Natural killer cell treated with Interleukin-12 subunit alpha and Interleukin-12 subunit beta and Interleukin-15 and Interleukin-18, amount 100 ng/mL, for 72 hours (primary cell): ENCODE results near the gene HEXB. TPM values are rescaled to one million over a fixed set of nuclear protein-coding genes. Genes with fewer than 3 reads are reported as not detected.
A peak's percentile ranks its signal among the peaks of the same experiment; 100 is the strongest.

Source experiments
- ATAC-seq, 2 donors: fragments of 150-1000 bp; cut with Tn5 transposase in 1 of 2; sonication (Bioruptor Pico), chemical (Tn5 transposase) in 1 of 2; 2 replicates each; pipeline ENCODE4 v1.10.0; 2021
- DNase-seq: peaks from one replicate; pipeline ENCODE4 v3.0.0; 2022; ENCODE audit warnings: low spot score
- H3K27ac Mint-ChIP-seq, 2 donors: 1 replicate in 1 of 2; 2 replicates in 1 of 2; pipeline ENCODE4 v1.8.0; 2022; ENCODE audit warnings: mixed read lengths in 2 of 2, mild to moderate bottlenecking in 1 of 2, moderate library complexity in 1 of 2
- H3K27me3 Mint-ChIP-seq, 2 donors: 1 replicate in 1 of 2; 2 replicates in 1 of 2; pipeline ENCODE4 v1.8.0; 2022; ENCODE audit warnings: mixed read lengths in 2 of 2
- H3K36me3 Mint-ChIP-seq: one replicate; pipeline ENCODE4 v1.8.0; 2022; ENCODE audit warnings: mixed read lengths
- H3K4me1 Mint-ChIP-seq, 2 donors: 1 replicate in 1 of 2; 2 replicates in 1 of 2; pipeline ENCODE4 v1.8.0; 2022; ENCODE audit warnings: low read depth in 2 of 2, mixed read lengths in 2 of 2, mild to moderate bottlenecking in 1 of 2
- H3K4me3 Mint-ChIP-seq: one replicate; pipeline ENCODE4 v1.8.0; 2022; ENCODE audit warnings: mixed read lengths
- H3K9me3 Mint-ChIP-seq: 2 replicates; pipeline ENCODE4 v1.8.0; 2022; ENCODE audit warnings: mixed read lengths
- total RNA-seq, 2 donors: library from RNA; stranded (reverse); gene quantifications; one replicate each; pipeline ENCODE4 v1.2.3, GENCODE V29; 2022

Gene HEXB
- total RNA-seq, 2 donors from 2014 or later: 49.7 to 52.8 TPM

- Mint-ChIP-seq H3K27ac (no peak overlapping the region), H3K4me3 (no peak overlapping the region), H3K9me3 (no peaks in the 10 kb centered on the region), H3K27me3 (no peaks in the 10 kb centered on the region), H3K36me3 (no peaks in the 10 kb centered on the region), H3K4me1 (peaks cover 0 to 8% of the 10 kb centered on the region in 2 donors)
- peak; percentile 72 to 80 for ATAC-seq
- no peak for DNase-seq
These were observed 36.2 kb upstream of the HEXB start for GRCh38 chr5:74648835-74649293.

- H3K27ac Mint-ChIP-seq: no peak overlapping the region
- no peaks in the 10 kb centered on the region for H3K27me3 Mint-ChIP-seq
- peaks cover 0 to 9% of the 10 kb centered on the region in 2 donors for H3K4me1 Mint-ChIP-seq
- no peak overlapping the region for H3K4me3 Mint-ChIP-seq
- no peak for ATAC-seq
- no peak for DNase-seq
- H3K36me3 Mint-ChIP-seq: no peaks in the 10 kb centered on the region
- H3K9me3 Mint-ChIP-seq: no peaks in the 10 kb centered on the region
These were observed 35.5 kb upstream of the HEXB start for GRCh38 chr5:74649421-74649973.

- H3K27me3 Mint-ChIP-seq: peaks cover 0 to under 1% of the 10 kb centered on the region in 2 donors
These were observed 33.3 kb upstream of the HEXB start for GRCh38 chr5:74651710-74652109.

GRCh38 chr5:74652576-74652975 lies 32.5 kb upstream of the HEXB start:
- ATAC-seq: no peak
- H3K36me3 Mint-ChIP-seq: no peaks in the 10 kb centered on the region
- no peak overlapping the region for H3K4me3 Mint-ChIP-seq
- no peak for DNase-seq
- no peaks in the 10 kb centered on the region for H3K9me3 Mint-ChIP-seq
- H3K27me3 Mint-ChIP-seq: peaks cover 6 to 7% of the 10 kb centered on the region in 2 donors
- H3K27ac Mint-ChIP-seq: no peak overlapping the region
- H3K4me1 Mint-ChIP-seq: peaks cover 0 to 13% of the 10 kb centered on the region in 2 donors

More at GRCh38 chr5:74651710-74652109, 33.3 kb upstream of the HEXB start:
- DNase-seq (no peak), ATAC-seq (no peak)
- Mint-ChIP-seq H3K4me1 (peaks cover 0 to 13% of the 10 kb centered on the region in 2 donors), H3K4me3 (no peak overlapping the region), H3K36me3 (no peaks in the 10 kb centered on the region), H3K9me3 (no peaks in the 10 kb centered on the region), H3K27ac (no peak overlapping the region)

- no peaks in the 10 kb centered on the region for H3K36me3 Mint-ChIP-seq
- DNase-seq: no peak
- no peak for ATAC-seq
- peaks cover 0 to 6% of the 10 kb centered on the region in 2 donors for H3K4me1 Mint-ChIP-seq
- peaks cover 8% of the 10 kb centered on the region in 2 donors for H3K27me3 Mint-ChIP-seq
- no peak overlapping the region for H3K4me3 Mint-ChIP-seq
- H3K9me3 Mint-ChIP-seq: no peaks in the 10 kb centered on the region
- H3K27ac Mint-ChIP-seq: no peak overlapping the region
These were observed 31.0 kb upstream of the HEXB start for GRCh38 chr5:74653991-74654390.

GRCh38 chr5:74655206-74655605 lies 29.8 kb upstream of the HEXB start:
- Mint-ChIP-seq H3K4me3 (no peak overlapping the region), H3K9me3 (no peaks in the 10 kb centered on the region), H3K27me3 (peaks cover 11 to 17% of the 10 kb centered on the region in 2 donors), H3K27ac (no peak overlapping the region), H3K4me1 (peaks cover 0 to 6% of the 10 kb centered on the region in 2 donors), H3K36me3 (no peaks in the 10 kb centered on the region)
- DNase-seq (no peak), ATAC-seq (no peak)

GRCh38 chr5:74655716-74656115 lies 29.3 kb upstream of the HEXB start:
- DNase-seq: no peak
- Mint-ChIP-seq H3K4me1 (peaks cover 0 to 6% of the 10 kb centered on the region in 2 donors), H3K4me3 (no peak overlapping the region), H3K27me3 (peaks cover 13 to 17% of the 10 kb centered on the region in 2 donors), H3K9me3 (no peaks in the 10 kb centered on the region), H3K27ac (no peak overlapping the region), H3K36me3 (no peaks in the 10 kb centered on the region)
- no peak for ATAC-seq

GRCh38 chr5:74657165-74657564 lies 27.9 kb upstream of the HEXB start:
- no peak for ATAC-seq
- H3K4me3 Mint-ChIP-seq: no peak overlapping the region

GRCh38 chr5:74659172-74659571 lies 25.9 kb upstream of the HEXB start:
- ATAC-seq: no peak
- Mint-ChIP-seq H3K36me3 (no peaks in the 10 kb centered on the region), H3K27ac (no peak overlapping the region), H3K9me3 (no peaks in the 10 kb centered on the region), H3K4me1 (peaks cover 0 to 6% of the 10 kb centered on the region in 2 donors), H3K4me3 (no peak overlapping the region), H3K27me3 (peaks cover 19 to 27% of the 10 kb centered on the region in 2 donors)
- DNase-seq: no peak

More at GRCh38 chr5:74657165-74657564, 27.9 kb upstream of the HEXB start:
- H3K27ac Mint-ChIP-seq: no peak overlapping the region
- H3K9me3 Mint-ChIP-seq: no peaks in the 10 kb centered on the region
- no peaks in the 10 kb centered on the region for H3K36me3 Mint-ChIP-seq
- no peak for DNase-seq
- H3K27me3 Mint-ChIP-seq: peaks cover 16 to 22% of the 10 kb centered on the region in 2 donors
- H3K4me1 Mint-ChIP-seq: peaks cover 0 to 6% of the 10 kb centered on the region in 2 donors

GRCh38 chr5:74660140-74660539 lies 24.9 kb upstream of the HEXB start:
- no peak overlapping the region for H3K4me3 Mint-ChIP-seq
- H3K4me1 Mint-ChIP-seq: no peaks in the 10 kb centered on the region
- H3K27ac Mint-ChIP-seq: no peak overlapping the region
- ATAC-seq (no peak), DNase-seq (no peak)
- H3K36me3 Mint-ChIP-seq: no peaks in the 10 kb centered on the region
- H3K27me3 Mint-ChIP-seq: peaks cover 19 to 27% of the 10 kb centered on the region in 2 donors
- no peaks in the 10 kb centered on the region for H3K9me3 Mint-ChIP-seq

GRCh38 chr5:74660873-74661272 lies 24.2 kb upstream of the HEXB start:
- no peaks in the 10 kb centered on the region for H3K36me3 Mint-ChIP-seq
- ATAC-seq (no peak), DNase-seq (no peak)
- H3K4me1 Mint-ChIP-seq: no peaks in the 10 kb centered on the region
- peaks cover 21 to 27% of the 10 kb centered on the region in 2 donors for H3K27me3 Mint-ChIP-seq
- no peak overlapping the region for H3K4me3 Mint-ChIP-seq
- no peak overlapping the region for H3K27ac Mint-ChIP-seq
- no peaks in the 10 kb centered on the region for H3K9me3 Mint-ChIP-seq

- DNase-seq: no peak
- Mint-ChIP-seq H3K36me3 (no peaks in the 10 kb centered on the region), H3K9me3 (no peaks in the 10 kb centered on the region), H3K27me3 (peaks cover 13 to 14% of the 10 kb centered on the region in 2 donors), H3K4me3 (no peak overlapping the region), H3K4me1 (no peaks in the 10 kb centered on the region), H3K27ac (no peak overlapping the region)
- ATAC-seq: no peak
These were observed 20.5 kb upstream of the HEXB start for GRCh38 chr5:74664551-74664950.

GRCh38 chr5:74665273-74665672 lies 19.8 kb upstream of the HEXB start:
- no peaks in the 10 kb centered on the region for H3K9me3 Mint-ChIP-seq
- DNase-seq (no peak), ATAC-seq (no peak)
- no peaks in the 10 kb centered on the region for H3K36me3 Mint-ChIP-seq
- H3K4me3 Mint-ChIP-seq: no peak overlapping the region
- peaks cover 10 to 11% of the 10 kb centered on the region in 2 donors for H3K27me3 Mint-ChIP-seq
- no peaks in the 10 kb centered on the region for H3K4me1 Mint-ChIP-seq
- H3K27ac Mint-ChIP-seq: no peak overlapping the region

GRCh38 chr5:74665816-74666215 lies 19.2 kb upstream of the HEXB start:
- DNase-seq (no peak), ATAC-seq (no peak)
- Mint-ChIP-seq H3K4me1 (no peaks in the 10 kb centered on the region), H3K27me3 (peaks cover 8 to 11% of the 10 kb centered on the region in 2 donors), H3K36me3 (no peaks in the 10 kb centered on the region), H3K27ac (no peak overlapping the region), H3K9me3 (no peaks in the 10 kb centered on the region), H3K4me3 (no peak overlapping the region)

GRCh38 chr5:74667396-74667795 lies 17.6 kb upstream of the HEXB start:
- Mint-ChIP-seq H3K36me3 (no peaks in the 10 kb centered on the region), H3K4me3 (no peak overlapping the region), H3K27me3 (peaks cover 9 to 12% of the 10 kb centered on the region in 2 donors), H3K4me1 (no peaks in the 10 kb centered on the region), H3K9me3 (no peaks in the 10 kb centered on the region), H3K27ac (no peak overlapping the region)
- DNase-seq (no peak), ATAC-seq (no peak)
